GM21825 (cell line): ENCODE measurements around the gene PTN.

Source experiments
- ATAC-seq: cut with Tn5 transposase; IDR thresholded peaks from one replicate; pipeline ENCODE4 v1.9.1; 2021; ENCODE audit warnings: mild to moderate bottlenecking, moderate library complexity; ENCODE audit not compliant: unreplicated experiment

The PTN gene

DNA sequence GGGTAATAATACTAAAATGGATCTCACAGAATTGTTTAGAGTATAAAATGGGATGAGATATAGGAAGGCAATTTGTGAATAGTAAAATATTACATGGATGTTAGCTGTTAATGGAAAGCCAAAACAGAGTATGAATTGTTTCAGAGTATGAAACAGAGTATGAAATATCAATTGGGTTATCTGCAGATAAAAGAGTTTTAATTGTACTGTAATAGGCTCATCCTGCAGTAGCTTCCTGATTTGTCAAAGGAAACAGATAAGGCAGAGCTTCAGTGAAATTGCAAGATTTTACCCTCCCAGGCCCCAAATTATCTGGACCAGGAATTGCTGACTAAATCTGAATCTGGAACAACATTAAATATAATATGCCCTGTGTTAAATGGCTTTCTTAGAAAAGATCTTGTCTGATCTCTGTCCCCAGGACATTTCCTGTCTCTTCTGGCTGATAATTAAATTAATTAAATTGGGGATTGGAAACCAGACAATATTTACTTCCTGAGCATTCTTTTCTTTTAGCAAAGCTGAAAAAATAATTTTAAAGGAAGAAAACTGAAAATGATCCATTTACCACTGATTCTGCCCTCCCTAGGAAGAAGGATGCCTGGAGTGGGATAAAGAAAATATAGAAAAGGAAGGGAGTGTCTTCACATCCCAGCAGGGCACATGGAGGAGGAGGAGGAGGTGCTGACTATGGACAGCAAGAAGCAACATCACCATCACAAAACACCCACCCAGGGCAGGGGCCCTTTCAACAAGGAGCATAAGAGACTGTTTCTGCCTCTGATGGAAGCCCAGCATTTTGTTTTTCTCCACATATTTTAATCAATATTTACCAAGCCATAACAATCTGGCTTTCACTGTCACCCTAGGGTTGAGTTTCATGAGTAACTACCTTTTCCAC, 18.5 kb downstream of the PTN start:
- ATAC-seq: no peak

DNA sequence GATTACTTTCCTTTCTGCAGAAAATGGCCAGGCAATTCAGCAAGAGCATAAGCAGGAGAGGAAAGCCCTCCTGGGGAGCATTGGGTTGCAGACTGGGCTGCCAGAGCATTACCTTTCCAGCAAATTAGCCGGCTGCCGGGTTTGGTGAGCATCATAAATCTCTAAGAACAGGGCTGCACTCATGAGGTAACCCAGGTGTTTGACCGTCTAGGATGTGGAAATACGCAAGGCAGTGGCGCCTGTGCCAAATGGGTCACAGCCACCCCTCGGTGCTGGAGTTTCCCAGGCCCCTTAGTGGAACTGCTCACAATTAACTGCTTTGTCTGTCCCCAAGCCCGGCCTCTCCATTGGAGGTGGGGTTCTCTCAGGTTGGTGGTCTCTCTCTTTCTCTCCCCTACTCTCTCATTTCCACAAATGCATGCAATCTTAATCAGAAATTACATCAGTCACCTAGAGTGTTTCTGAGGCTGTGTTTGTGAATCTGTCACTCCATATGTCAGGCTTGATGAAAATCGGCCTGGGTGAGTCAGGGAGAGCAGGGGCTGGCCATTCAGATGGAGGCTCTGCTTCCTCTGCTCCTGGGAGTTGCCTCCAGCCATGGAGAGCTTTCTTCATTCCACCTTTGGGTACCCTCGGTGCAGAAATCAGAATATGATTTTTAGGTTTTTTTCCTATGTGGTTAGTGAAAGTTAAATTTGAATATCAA, 26.7 kb downstream of the PTN start:
- ATAC-seq: no peak

DNA sequence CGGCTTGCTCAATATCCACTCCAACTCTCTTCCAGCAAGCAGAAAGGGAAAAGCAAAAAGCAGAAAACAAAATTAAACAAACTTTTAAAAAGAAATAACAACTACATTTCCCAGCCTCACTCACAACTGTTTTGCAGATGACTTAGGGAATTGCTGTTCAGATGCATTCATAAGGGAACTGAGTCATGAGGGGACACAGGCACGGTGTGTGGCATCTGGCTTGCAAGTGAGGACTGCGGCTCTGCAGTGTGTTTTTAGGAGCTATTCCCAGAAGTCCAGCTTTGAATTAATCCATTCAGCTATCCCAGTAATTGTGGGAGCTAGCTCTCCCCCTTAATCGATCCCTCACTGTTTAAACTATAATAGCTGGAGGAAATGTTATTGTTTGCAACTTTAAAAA, 30.3 kb downstream of the PTN start:
- no peak for ATAC-seq

DNA sequence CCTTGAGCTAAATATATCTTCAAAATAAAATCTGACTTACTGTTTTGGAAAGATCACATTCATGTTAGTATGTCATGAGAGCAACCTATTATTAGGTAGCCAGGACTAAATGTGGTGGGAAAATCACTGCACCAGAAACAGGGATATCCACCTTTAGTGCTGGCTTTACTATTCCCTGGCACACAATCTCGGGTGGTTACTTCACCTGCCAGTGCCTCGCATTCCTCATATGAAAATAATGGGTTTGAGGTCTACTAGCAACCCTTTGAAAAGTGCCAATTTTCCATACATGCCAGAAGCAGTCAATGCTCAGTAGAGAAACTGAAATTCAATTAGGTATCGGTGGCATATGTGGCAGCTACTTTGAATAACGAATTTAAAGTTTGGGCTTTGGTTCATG, 36.8 kb downstream of the PTN start:
- no peak for ATAC-seq

DNA sequence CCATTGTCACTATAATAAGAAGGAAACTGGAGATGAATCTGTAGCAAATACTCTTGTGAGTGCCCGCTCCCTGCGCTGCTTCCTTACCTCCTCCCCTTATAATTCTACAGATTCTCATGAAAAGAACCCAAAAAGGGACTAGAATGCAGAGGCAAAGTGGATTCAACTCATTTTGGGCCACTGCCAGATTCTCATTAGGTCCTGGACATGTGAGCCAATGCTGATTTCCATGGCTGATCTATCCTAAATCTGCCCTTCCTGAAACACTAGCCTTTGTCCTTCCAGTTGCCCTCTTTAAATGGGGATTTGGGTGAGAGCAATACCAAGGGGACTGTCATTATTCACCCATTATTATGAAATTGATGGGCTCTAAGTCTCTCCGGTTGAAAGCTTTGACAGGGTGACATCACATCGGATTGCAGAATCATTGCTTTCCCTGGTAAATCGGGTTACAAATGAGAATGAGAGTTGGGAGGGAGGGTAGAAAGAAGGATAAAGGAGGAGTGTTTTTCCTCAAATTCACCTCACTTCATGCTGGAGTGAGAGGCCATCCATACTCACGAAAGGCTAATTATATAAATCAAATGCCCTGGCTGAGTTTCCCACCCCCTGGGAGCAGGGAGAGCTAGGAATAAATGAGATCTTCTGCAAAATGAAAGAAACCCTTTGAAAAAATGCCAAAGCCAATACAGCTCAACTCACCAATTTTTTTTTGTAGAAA, 37.5 kb downstream of the PTN start:
- no peak for ATAC-seq

DNA sequence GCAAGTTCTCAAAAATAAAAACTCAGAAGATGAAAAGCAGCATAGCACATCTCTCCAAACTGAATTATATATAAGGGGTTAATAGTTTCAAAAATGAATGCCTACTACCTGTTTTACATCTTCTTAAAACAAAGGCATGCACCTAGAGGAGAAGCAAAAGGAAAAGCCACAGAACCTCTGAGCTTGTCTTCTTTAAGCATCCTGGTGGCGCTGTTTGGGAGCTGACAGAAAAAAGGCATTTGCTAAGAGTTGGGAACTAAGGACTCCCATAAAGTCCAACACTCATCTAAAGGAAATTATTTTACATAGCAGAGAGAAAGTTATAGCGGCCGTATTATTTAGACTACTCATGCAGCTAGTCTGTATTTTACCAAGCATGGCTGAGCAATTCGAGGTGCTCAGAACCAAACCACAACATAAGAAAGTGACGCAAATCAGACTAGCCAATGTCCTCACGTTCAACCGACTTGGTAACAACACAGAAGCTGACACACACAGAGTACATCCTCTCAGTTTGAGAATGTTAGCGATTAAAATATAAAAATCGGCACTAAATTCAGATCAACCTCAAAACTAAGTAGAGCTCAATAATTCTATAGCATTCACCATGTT, 38.8 kb downstream of the PTN start:
- ATAC-seq: no peak

DNA sequence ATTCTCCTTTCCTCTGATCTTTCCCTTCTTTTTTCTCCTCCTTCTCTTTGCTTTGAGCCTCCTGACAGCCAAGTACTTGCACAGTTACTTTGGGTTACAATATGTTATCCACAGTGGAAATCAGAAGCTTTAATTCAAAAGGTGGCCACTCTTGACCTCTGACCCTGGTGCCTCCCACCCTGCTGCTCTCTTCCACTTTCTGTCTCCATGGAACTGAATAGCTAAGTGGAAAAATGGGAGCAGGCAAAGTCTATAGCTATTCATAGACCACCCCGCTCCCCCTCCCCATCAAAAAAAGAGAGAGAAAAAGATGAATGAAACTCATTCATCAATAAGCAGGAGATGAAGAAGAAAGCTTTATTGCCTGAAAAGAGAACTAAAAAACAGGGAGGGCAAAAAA, 39.4 kb downstream of the PTN start:
- ATAC-seq: no peak

DNA sequence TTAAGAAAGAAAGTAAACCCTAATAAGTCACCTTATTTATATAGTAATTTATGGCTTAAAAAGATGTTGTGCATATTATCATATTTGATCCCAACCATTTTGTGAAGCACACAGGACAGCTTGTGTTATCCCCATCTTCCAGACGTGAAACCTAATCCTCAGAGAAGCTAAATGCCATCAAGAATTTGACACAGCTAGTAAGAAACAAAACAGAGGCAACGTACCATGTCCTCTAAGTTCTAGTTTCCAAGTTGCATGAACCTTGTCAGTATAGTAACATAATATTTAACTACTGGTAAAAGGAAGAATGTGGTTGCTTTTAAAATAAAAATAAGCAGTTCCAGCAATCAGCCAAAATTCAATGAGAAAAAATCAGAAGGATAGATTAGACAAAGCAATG, 41.5 kb downstream of the PTN start:
- no peak for ATAC-seq

DNA sequence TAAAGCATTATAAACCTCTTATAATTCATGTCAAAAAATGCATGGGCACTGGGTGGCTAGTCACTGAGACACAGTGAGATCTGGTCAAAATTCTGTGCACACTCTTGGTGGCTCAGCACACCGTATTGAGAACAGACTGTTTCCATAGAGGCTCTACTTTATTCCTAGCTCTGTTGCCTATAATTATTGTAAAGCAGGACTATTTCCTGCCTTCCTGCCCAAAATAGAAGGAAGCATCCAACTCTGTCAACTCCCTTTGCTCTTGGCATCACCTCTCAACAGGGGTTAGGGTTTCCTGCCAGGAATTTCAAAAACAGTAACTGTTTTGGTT, 45.1 kb downstream of the PTN start:
- ATAC-seq: no peak

DNA sequence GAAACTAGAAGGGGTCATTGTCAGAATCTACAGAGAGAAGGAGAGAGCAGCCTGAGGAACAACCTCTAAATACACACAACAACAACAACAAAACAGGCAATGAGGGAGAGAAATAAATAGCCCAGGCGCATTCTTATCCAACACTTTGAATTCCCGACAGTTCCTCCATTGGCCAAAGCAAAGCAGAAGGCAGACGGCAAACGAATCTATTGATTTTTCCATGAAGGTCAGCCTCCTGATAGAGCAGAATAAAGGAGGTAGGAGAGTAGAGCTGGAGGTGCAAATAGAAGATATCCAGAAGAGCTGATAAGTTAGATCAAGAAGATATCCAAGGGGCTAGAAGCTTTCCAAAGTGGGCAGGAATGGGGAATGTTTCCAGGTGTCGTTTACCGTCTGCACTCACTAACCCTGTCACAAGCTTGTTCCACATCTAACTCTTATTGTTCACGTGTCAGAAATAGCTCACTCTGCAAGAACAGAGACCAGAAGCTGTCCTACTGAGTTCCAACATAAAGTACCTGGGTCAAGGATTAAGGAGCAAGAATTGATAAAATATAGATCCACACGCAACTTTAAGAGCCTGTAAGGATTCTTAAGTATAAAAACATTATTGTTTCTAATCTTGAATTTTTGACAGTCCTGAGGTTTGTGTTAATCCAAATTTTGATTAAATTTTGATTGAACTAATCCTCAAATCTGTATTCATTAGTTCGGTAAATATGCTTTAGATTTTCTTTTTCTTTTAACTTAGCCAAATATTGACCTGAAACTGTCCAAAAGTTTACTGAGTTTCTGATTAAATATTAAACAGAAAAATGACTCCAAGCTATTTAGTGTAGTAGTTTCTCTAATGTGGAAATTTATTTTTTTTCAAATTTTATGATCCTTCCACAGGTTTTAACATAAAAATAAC, 45.7 kb downstream of the PTN start:
- no peak for ATAC-seq

DNA sequence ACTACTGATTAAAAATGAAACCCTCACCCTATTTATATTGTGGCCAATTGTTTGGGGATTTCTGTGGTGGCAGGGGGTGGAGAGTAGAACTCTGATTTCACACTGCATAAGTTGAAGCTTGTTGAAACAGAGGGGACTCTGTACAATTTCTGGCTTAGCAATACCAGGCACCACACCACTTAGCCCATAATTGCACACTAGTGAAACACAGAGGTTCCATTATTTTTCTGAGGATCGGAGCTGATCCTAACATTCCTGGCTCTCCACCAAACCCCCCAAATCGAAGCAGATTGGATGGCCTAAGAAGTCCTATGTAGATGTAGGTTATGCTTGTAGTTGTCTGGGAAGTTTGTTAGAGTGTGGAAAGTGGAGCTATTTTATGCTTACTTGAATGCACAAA, 47.0 kb downstream of the PTN start:
- no peak for ATAC-seq

DNA sequence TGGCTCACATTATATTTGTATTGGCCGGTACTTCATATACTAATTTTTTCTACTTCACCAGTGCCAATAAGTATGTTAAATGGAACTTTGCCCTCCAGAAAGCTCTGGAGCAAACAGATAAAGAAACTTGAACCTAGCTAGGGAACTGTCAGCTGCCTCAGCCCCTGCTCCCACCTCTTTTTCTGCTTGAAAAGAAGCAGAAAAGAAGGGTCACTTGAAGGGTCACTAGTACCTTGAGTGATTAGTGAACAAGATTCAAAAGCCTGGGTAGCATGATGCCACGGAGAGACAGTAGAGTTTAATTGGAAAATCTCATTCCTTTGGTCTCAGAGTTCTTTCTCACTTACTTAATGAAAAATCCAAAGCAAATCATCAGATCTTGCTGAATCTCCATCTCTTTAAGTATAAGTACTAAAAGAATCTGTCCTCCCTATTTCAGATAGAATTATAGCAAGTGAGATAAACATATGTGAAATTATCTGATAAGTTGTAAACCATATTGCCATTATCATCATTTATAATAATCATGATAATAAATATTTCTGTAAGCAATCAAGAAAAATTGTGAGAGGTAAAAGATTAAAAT, 47.7 kb downstream of the PTN start:
- ATAC-seq: no peak

DNA sequence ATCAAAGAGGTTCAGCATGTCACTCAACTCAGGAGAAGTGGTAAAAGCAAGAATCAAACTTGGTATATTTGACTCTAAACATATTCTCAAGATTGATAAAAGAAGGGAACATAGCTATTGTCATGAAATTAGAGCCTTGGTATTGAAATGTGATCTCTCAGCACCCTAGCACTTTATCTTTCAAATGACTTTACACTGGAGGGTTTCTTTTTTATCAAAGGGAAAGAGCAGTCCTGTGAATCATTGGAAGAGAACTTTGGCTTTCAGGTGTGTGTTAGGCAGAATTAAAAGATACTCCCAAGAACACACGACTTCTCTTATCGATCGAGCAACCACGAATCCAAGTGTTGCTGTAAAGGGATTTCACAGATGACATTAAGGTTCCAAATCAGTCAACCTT, 54.4 kb downstream of the PTN start:
- no peak for ATAC-seq

DNA sequence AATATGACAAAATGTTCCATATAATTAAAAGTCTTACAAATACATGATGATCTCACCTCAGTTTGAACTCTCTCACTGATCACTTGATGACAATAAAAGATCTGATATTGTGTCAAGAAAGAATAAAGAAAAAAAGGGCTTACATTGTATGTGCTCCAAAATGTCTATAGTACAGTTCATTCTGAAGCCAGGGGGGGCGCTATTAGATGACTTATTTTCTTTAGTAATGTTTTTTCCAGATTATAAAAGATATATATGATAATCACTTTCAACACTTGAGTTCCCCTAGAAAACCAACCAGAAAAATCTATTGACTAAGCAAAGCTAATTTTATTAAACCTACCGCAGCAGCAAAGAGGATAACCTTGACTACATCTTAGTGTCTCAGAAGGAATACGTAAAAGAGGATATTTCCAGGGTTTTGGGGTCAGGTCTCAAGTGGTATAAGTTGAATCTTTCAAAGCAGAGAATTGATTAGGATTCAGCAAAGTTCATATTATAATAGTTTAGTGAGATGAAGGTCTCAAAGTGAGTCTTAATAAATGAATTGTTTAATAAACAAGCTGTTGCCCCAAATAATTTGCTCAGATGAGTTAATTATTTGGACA, 55.8 kb downstream of the PTN start:
- no peak for ATAC-seq

DNA sequence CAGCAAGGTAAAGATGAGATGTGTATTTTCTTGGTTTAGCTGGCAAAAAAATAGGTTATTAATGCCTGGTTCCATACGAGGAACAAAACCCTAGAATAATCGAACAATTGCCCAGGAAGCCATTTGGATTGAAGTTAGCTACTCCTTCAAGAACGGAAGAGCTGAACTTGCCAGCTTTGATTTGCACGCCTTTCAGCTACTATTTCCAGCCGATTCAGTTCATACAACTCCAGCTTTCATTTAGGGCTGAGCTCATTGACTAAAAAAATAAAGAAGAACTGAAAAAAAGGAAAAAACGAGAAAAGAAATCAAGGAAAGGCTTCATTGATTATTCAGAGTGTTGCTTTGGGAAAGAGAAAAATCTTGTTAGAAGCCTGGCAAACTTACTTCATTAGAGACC, 60.4 kb downstream of the PTN start:
- ATAC-seq: no peak

DNA sequence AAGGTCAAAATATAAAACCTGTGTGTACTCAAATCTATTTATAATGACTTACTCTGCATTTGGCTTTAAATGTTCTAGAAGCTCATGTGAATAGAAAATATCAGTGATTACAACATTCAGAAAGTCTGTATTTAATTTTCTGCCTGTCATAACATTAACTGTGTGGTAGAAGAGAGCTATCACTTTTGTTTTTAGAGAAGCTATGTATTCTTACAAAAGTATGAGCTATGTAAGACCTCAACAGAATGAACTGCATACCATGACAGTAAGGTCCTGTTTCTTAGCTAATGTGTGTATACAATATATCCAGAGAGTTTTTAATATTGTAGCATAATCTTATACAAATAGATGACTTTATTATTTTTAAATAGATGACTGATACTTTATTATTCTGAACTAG, 61.5 kb downstream of the PTN start:
- no peak for ATAC-seq

DNA sequence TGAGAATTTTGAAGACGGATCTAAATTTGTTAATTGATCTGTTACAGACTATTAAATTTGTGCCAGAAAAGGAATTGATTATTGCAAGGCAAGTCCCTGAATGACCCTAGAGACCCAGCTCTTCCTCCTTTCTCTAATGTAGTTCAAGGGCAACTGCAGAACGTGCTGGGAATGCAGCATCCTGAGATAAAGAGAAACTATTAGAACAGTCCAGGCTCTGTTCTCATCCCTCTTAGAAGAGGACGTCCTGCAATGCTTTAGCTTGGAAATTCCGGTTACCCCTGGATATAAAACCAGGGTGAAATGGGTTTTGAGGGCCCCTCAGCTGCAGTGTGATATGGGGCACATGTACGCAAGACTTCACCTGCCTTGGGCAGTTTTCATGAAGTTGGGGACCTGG, 67.3 kb downstream of the PTN start:
- no peak for ATAC-seq

DNA sequence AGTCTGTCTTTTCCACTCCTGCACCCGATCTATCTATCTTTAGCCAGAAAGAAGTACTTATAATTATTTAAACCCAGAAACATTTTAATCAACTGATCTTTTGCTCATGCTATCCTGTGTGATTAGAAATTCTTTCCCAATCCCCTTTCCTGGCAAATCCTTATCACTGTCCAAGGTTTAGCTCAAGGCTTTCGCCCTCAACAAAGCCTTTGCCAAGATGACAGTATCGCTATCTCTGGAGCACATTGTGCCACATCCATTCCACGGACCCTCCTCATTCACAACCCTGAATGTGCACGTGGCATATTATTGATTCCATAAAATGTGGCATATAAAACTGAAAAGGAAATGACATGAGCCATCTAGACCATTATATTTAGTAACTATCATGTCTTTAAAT, 71.3 kb downstream of the PTN start:
- ATAC-seq: no peak

DNA sequence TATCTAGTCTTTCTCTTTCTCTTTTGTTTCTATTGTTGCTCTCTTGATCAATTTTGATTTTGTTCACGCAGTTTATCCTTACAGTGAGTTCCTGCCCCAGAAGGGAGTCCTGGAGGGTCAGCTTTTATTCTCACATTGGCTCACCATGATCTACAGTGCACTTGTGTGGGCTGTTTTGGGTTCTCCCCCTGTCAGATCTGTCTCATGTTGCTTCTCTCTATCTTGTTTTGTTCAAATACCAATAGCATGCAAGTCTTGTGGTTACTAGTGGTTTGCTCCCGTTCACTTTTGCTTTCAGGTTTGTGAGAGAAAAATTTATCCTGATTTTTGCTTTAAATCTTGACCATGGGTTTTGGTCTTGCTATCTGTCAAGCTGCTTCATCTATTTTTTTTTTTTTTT, 74.3 kb downstream of the PTN start:
- no peak for ATAC-seq
